HepG2 (cell line): ENCODE measurements around the gene MIR17HG. TPM values are rescaled to one million over a fixed set of nuclear protein-coding genes. Genes with fewer than 3 reads are reported as not detected.

Experiments
- AGO1 ChIP-seq: fragments of 200-400 bp; formaldehyde crosslinking; IDR thresholded peaks from 2 replicates; pipeline ENCODE4 v1.6.1; 2017; ENCODE audit warnings: mild to moderate bottlenecking, low read depth, low read length, moderate library complexity; ENCODE audit not compliant: poor library complexity, severe bottlenecking
- ATF7-NPFF ChIP-seq: sonication (generic); formaldehyde crosslinking; IDR thresholded peaks from 2 replicates; pipeline ENCODE4 v1.8.1; 2023; ENCODE audit warnings: mild to moderate bottlenecking, low read depth, missing genetic modification reagents, moderate library complexity
- DRAP1 ChIP-seq: IDR thresholded peaks from 2 replicates; pipeline ENCODE4 v1.6.1; 2016; ENCODE audit warnings: missing genetic modification reagents, missing compliant biosample characterization
- GLI4 ChIP-seq: sonication (generic); formaldehyde crosslinking; IDR thresholded peaks from 2 replicates; pipeline ENCODE4 v1.5.1; 2020; ENCODE audit warnings: missing genetic modification reagents, mild to moderate bottlenecking, moderate library complexity, borderline replicate concordance
- GTF3A ChIP-seq: sonication (generic); formaldehyde crosslinking; conservative IDR thresholded peaks from 2 replicates; pipeline ENCODE4 v1.4.0; 2020; ENCODE audit warnings: mild to moderate bottlenecking, missing genetic modification reagents
- HDAC2 ChIP-seq: sonication (generic); formaldehyde crosslinking; IDR thresholded peaks from 2 replicates; pipeline ENCODE4 v1.4.0; 2020; ENCODE audit warnings: missing genetic modification reagents
- KDM4B ChIP-seq: sonication (generic); formaldehyde crosslinking; IDR thresholded peaks from 2 replicates; pipeline ENCODE4 v1.4.0; 2020; ENCODE audit warnings: missing genetic modification reagents
- MBD4 ChIP-seq: IDR thresholded peaks from 2 replicates; pipeline ENCODE4 v1.6.1; 2012; ENCODE audit warnings: low read length, inconsistent platforms, borderline replicate concordance
- MTF1 ChIP-seq: sonication (generic); formaldehyde crosslinking; IDR thresholded peaks from 2 replicates; pipeline ENCODE4 v1.5.0; 2020; ENCODE audit warnings: missing genetic modification reagents
- NCOR1 ChIP-seq: fragments of 200-600 bp; sonication (generic); IDR thresholded peaks from 2 replicates; pipeline ENCODE4 v1.7.0; 2017; ENCODE audit warnings: antibody characterized with exemption, low read length, borderline replicate concordance
- NR2F1 ChIP-seq, 2 experiments: fragments of 450-650 bp in 1 of 2; formaldehyde crosslinking in 1 of 2; IDR thresholded peaks; 2 replicates each; pipeline versions ENCODE4 v1.5.0 to v1.6.1; 2016 to 2020; ENCODE audit warnings: mild to moderate bottlenecking in 1 of 2, missing compliant biosample characterization in 1 of 2, missing genetic modification reagents in 1 of 2, moderate library complexity in 1 of 2
- ONECUT2 ChIP-seq: sonication (generic); formaldehyde crosslinking; IDR thresholded peaks from 2 replicates; pipeline ENCODE4 v1.4.0; 2020; ENCODE audit warnings: missing genetic modification reagents
- PAWR ChIP-seq: sonication (generic); formaldehyde crosslinking; IDR thresholded peaks from 2 replicates; pipeline ENCODE4 v1.4.0; 2020; ENCODE audit warnings: missing genetic modification reagents, mild to moderate bottlenecking, borderline replicate concordance
- PHF8 ChIP-seq: sonication (generic); formaldehyde crosslinking; IDR thresholded peaks from 2 replicates; pipeline ENCODE4 v1.5.0; 2020; ENCODE audit warnings: missing genetic modification reagents
- POLR2AphosphoS2 ChIP-seq: IDR thresholded peaks from 2 replicates; pipeline ENCODE4 v1.6.1; 2011; ENCODE audit warnings: low read depth, low read length, improper control_type of control experiment
- SIX1 ChIP-seq: sonication (generic); formaldehyde crosslinking; IDR thresholded peaks from 2 replicates; pipeline ENCODE4 v1.4.0; 2020; ENCODE audit warnings: missing genetic modification reagents, borderline replicate concordance
- THYN1 ChIP-seq: sonication (generic); formaldehyde crosslinking; IDR thresholded peaks from 2 replicates; pipeline ENCODE4 v1.8.1; 2023; ENCODE audit warnings: low read depth, mild to moderate bottlenecking, moderate library complexity, missing genetic modification reagents, borderline replicate concordance
- ZNF343 ChIP-seq: sonication (generic); formaldehyde crosslinking; IDR thresholded peaks from 2 replicates; pipeline ENCODE4 v1.4.0; 2020; ENCODE audit warnings: mild to moderate bottlenecking, missing genetic modification reagents
- ZNF672 ChIP-seq: sonication (generic); formaldehyde crosslinking; IDR thresholded peaks from 2 replicates; pipeline ENCODE4 v1.8.1; 2022; ENCODE audit warnings: missing genetic modification reagents
- ZNF773 ChIP-seq: sonication (generic); formaldehyde crosslinking; IDR thresholded peaks from 2 replicates; pipeline ENCODE4 v1.4.0; 2020; ENCODE audit warnings: missing genetic modification reagents, borderline replicate concordance
- ZNF839 ChIP-seq: sonication (generic); formaldehyde crosslinking; IDR thresholded peaks from 2 replicates; pipeline ENCODE4 v1.4.0; 2020; ENCODE audit warnings: missing genetic modification reagents, mild to moderate bottlenecking, borderline replicate concordance
- polyA plus RNA-seq, 8 experiments: library from polyadenylated mRNA; depleted of rRNA in 3 of 8; stranded (reverse) in 7 of 8; unstranded in 1 of 8; fragments of >200 nt; fragmentation: Illumina TruSeq in 4 of 8; extraction: Trizol in 4 of 8; gene quantifications; 2 replicates each; pipeline versions ENCODE4 v1.2.1 to v1.2.3, GENCODE V29; 2011 to 2016; ENCODE audit warnings: low read depth in 4 of 8, missing spikeins in 1 of 8, mixed read lengths in 1 of 8; ENCODE audit not compliant: insufficient read depth in 1 of 8
- total RNA-seq, 5 experiments: library from RNA; depleted of rRNA; stranded (reverse); fragments of >200 nt; fragmentation: Illumina TruSeq; extraction: Trizol; gene quantifications; 2 replicates each; pipeline ENCODE4 v1.2.3, GENCODE V29; 2016; ENCODE audit warnings: low read depth in 1 of 5
- TF ChIP-seq, protein P1 (sequence below): sonication (generic); formaldehyde crosslinking; IDR thresholded peaks from 2 replicates; pipeline ENCODE4 v1.4.0; 2020; ENCODE audit warnings: missing genetic modification reagents, borderline replicate concordance
- TF ChIP-seq, protein P2 (sequence below): sonication (generic); formaldehyde crosslinking; IDR thresholded peaks from 2 replicates; pipeline ENCODE4 v1.4.0; 2020; ENCODE audit warnings: missing genetic modification reagents
- TF ChIP-seq, protein P3 (sequence below): sonication (generic); formaldehyde crosslinking; IDR thresholded peaks from 2 replicates; pipeline ENCODE4 v1.5.1; 2020; ENCODE audit warnings: mild to moderate bottlenecking, missing genetic modification reagents

The MIR17HG gene
- total and polyA plus RNA-seq, 2 of the 13 experiments (the other 11 are each of a cell fraction or from before 2014, with no cell fraction given), result 2.5 to 12.3 TPM

- TF ChIP-seq PHF8 (CRISPR knock-in tag), result no peak
- no peak for TF ChIP-seq GTF3A (CRISPR knock-in tag)
- TF ChIP-seq GLI4 (CRISPR knock-in tag), result no peak
- TF ChIP-seq, protein P1, sequence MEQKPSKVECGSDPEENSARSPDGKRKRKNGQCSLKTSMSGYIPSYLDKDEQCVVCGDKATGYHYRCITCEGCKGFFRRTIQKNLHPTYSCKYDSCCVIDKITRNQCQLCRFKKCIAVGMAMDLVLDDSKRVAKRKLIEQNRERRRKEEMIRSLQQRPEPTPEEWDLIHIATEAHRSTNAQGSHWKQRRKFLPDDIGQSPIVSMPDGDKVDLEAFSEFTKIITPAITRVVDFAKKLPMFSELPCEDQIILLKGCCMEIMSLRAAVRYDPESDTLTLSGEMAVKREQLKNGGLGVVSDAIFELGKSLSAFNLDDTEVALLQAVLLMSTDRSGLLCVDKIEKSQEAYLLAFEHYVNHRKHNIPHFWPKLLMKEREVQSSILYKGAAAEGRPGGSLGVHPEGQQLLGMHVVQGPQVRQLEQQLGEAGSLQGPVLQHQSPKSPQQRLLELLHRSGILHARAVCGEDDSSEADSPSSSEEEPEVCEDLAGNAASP, result no peak
- TF ChIP-seq NR2F1 (CRISPR knock-in tag; IDR thresholded peaks at IDR 0.05), result peak; percentile 24 to 37; a peak in 3 of 4 replicates
- peak; percentile 75; the same call in 1 of the 2 replicates for TF ChIP-seq ONECUT2 (CRISPR knock-in tag)
- no peak for TF ChIP-seq KDM4B (CRISPR knock-in tag)
- no peak for TF ChIP-seq THYN1 (CRISPR knock-in tag)
- no peak for TF ChIP-seq MTF1 (CRISPR knock-in tag)
- TF ChIP-seq AGO1, result no peak
- TF ChIP-seq MBD4, result peak; percentile 81; the same call in 1 of the 2 replicates
- no peak for TF ChIP-seq ZNF773 (CRISPR knock-in tag)
- TF ChIP-seq POLR2AphosphoS2, result no peak; the same call in 1 of the 2 replicates
- TF ChIP-seq PAWR (CRISPR knock-in tag), result no peak
- peak; percentile 50; the same call in 1 of the 2 replicates for TF ChIP-seq HDAC2 (CRISPR knock-in tag)
- peak; percentile 47; the same call in 1 of the 2 replicates for TF ChIP-seq SIX1 (CRISPR knock-in tag)
- no peak for TF ChIP-seq ZNF672 (CRISPR knock-in tag)
- TF ChIP-seq, protein P2, sequence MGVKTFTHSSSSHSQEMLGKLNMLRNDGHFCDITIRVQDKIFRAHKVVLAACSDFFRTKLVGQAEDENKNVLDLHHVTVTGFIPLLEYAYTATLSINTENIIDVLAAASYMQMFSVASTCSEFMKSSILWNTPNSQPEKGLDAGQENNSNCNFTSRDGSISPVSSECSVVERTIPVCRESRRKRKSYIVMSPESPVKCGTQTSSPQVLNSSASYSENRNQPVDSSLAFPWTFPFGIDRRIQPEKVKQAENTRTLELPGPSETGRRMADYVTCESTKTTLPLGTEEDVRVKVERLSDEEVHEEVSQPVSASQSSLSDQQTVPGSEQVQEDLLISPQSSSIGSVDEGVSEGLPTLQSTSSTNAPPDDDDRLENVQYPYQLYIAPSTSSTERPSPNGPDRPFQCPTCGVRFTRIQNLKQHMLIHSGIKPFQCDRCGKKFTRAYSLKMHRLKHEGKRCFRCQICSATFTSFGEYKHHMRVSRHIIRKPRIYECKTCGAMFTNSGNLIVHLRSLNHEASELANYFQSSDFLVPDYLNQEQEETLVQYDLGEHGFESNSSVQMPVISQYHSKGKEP (CRISPR knock-in tag), result no peak
- TF ChIP-seq DRAP1, result no peak
- TF ChIP-seq ZNF343 (CRISPR knock-in tag), result 0 out of 2 replicates have a peak, but pooled peaks have one; percentile 23
- peak; percentile 64; the same call in 1 of the 2 replicates for TF ChIP-seq NCOR1
- TF ChIP-seq ATF7-NPFF (CRISPR knock-in tag), result no peak
- TF ChIP-seq, protein P3, sequence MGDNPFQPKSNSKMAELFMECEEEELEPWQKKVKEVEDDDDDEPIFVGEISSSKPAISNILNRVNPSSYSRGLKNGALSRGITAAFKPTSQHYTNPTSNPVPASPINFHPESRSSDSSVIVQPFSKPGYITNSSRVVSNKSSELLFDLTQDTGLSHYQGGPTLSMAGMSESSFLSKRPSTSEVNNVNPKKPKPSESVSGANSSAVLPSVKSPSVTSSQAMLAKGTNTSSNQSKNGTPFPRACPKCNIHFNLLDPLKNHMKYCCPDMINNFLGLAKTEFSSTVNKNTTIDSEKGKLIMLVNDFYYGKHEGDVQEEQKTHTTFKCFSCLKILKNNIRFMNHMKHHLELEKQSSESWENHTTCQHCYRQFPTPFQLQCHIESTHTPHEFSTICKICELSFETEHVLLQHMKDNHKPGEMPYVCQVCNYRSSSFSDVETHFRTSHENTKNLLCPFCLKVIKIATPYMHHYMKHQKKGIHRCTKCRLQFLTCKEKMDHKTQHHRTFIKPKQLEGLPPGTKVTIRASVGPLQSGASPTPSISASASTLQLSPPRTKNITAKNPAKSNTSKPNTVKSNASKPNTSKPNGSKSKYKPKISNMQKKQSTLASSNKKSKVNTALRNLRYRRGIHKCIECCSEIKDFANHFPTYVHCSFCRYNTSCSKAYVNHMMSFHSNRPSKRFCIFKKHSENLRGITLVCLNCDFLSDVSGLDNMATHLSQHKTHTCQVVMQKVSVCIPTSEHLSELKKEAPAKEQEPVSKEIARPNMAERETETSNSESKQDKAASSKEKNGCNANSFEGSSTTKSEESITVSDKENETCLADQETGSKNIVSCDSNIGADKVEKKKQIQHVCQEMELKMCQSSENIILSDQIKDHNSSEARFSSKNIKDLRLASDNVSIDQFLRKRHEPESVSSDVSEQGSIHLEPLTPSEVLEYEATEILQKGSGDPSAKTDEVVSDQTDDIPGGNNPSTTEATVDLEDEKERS (CRISPR knock-in tag), result no peak
- no peak for TF ChIP-seq ZNF839 (CRISPR knock-in tag)
Measured at GRCh38 chr13:91361755-91362271, 14.3 kb downstream of the MIR17HG start (continued).
